NOMO-1 treated with dmso at 0.1 percent for 144 hours (cell line): ENCODE data around the gene DLD.
"Not testable (repeated sequence)": the region's sequence is repeated elsewhere in the genome, so short reads cannot be mapped to it uniquely, and the experiment has no call there.

ENCODE experiments used
- DNase-seq: peaks from one replicate; lab custom pipeline; 2025; ENCODE audit not compliant: unreplicated experiment; lab: John Stamatoyannopoulos, UW

The DLD gene

GRCh38 chr7:107943018-107943417, 52.0 kb downstream of the DLD start:
- DNase-seq, result no peak

GRCh38 chr7:107944411-107945169, 53.6 kb downstream of the DLD start:
- no peak for DNase-seq

- no peak for DNase-seq
These were observed 54.3 kb downstream of the DLD start for GRCh38 chr7:107945332-107945731.

- DNase-seq, result no peak
These were observed 55.5 kb downstream of the DLD start for GRCh38 chr7:107946451-107946850.

- no peak for DNase-seq
These were observed 55.9 kb downstream of the DLD start for GRCh38 chr7:107946881-107947280.

- no peak for DNase-seq
These were observed 57.9 kb downstream of the DLD start for GRCh38 chr7:107948645-107949442.

- no peak for DNase-seq
These were observed 58.5 kb downstream of the DLD start for GRCh38 chr7:107949443-107949935.

GRCh38 chr7:107951172-107951787, 60.3 kb downstream of the DLD start:
- DNase-seq, result no peak

GRCh38 chr7:107951896-107952295, 60.9 kb downstream of the DLD start:
- DNase-seq, result no peak

- DNase-seq, result no peak
These were observed 62.4 kb downstream of the DLD start for GRCh38 chr7:107953265-107953923.

GRCh38 chr7:107953924-107954303, 62.9 kb downstream of the DLD start:
- DNase-seq, result no peak

- DNase-seq, result no peak
These were observed 64.4 kb downstream of the DLD start for GRCh38 chr7:107955394-107955793.

- not testable (repeated sequence) for DNase-seq
These were observed 66.0 kb downstream of the DLD start for GRCh38 chr7:107956950-107957349.

- no peak for DNase-seq
These were observed 66.5 kb downstream of the DLD start for GRCh38 chr7:107957436-107957835.

GRCh38 chr7:107958764-107959526, 68.0 kb downstream of the DLD start:
- DNase-seq, result no peak

GRCh38 chr7:107959527-107959898, 68.5 kb downstream of the DLD start:
- no peak for DNase-seq

- no peak for DNase-seq
These were observed 69.3 kb downstream of the DLD start for GRCh38 chr7:107960272-107960671.

- no peak for DNase-seq
These were observed 70.4 kb downstream of the DLD start for GRCh38 chr7:107961405-107961804.

GRCh38 chr7:107962817-107963216, 71.8 kb downstream of the DLD start:
- no peak for DNase-seq

GRCh38 chr7:107964510-107964909, 73.5 kb downstream of the DLD start:
- no peak for DNase-seq

GRCh38 chr7:107966711-107967110, 75.7 kb downstream of the DLD start:
- DNase-seq, result no peak
